GM18858 (cell line): ENCODE measurements around the gene ETV6.

Experiments
- ATAC-seq: cut with Tn5 transposase; IDR thresholded peaks from one replicate; pipeline ENCODE4 v1.9.1; 2021; ENCODE audit not compliant: unreplicated experiment

ETV6 gene

DNA sequence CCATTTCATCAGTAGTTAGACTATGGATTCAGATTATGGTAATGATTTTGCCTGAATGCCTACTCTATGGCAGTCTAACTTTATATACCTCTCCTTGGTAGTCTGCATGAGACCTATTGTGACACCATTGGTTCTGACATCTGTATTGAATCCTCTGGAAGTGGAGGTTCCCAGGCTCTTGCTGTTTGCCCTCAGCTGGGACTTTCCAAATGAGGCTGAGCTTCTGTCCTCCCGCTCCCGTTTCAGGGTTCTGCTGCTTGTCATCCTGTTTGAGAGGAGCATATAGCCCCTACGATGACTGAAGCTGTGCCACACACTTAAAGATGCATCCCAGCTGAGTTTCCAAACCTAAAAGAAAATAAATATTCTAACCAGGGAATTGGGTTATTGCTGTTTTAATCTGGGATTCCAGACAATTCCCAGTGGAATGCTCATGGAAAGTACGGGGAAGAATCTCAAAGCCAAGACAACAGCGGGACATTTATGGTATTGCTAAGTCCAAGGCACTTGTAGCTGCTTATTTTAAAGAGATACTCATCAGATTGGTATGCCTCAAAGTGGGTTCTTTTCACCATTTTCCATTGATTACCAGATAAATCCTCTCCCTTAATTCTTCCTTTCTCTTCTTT is 105.9 kb downstream of the ETV6 start:
- no peak for ATAC-seq

DNA sequence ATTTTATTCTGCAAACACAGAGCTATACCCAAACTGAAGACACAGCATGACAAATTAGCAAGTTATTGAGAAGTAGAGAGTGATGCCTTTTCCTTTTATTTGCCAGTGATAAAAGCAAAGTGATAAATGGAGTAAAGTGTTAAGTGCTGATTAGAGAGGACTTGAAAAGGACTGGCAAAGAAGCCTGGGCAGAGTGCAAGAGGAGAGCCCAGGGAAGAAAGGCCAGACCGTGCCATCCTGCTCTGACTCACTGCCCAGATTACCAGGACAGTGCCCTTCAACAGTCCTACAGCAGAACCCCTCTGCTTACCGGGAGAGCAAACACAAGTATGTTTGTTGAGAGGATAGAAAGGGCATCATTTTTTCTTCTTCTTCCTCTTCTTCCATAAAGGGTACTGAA is 106.5 kb downstream of the ETV6 start:
- ATAC-seq, result no peak

DNA sequence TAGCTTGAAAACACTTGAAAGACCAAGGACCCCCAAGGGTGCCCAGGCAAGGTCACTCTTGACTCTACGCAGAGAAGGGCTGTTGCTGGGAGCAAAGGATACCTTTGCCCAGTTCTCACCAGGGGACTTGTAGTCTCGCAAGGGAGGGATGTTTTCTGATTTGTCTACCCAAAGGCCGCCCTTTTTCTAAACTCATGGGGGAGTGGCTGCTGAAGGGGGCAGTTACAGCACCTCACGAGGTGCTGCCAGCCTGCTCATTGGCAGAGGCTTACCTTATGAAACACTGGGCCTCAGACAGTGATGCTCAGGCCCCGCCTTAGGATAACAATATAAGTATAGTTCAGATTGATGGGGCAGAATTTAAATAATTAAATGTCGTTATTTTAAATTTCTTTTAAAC is 107.0 kb downstream of the ETV6 start:
- ATAC-seq, result no peak

DNA sequence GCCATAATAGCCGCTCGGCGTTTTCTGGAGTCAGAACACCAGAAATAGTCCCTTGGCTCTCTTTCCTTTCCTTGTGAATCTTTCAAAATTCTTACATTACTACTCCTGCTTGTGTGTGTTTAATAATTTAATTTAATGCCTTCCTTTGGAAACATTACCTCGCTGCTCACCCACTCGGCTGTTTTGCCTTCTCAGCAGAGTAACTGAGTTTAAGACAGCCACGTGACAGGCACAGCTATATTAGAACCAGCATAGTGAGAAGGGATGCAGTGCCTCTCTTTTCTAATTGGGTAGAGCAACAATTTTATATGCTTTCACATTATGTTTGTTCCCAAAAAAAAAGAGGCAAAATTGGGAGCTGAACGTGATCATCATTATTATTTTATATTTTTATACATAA is 107.6 kb downstream of the ETV6 start:
- no peak for ATAC-seq

DNA sequence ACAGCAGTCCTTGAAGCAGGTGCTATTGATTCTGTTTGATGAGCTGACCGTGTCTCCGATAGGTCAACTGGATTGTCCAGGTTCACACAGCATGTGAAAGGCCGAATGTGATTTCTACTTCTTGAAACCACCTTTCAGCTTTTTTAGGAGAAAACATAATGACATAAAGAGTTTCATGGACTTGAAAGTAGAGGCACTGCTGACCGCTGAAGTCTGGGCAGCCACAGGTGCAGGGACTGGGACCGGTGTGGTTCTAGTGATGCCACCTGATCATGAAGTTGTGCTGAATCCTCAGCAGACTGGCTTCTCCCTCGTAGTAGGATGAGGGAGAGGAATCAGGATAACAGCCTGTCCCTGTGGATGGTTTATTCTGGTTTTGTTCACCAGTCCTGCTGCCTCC is 108.1 kb downstream of the ETV6 start:
- ATAC-seq, result no peak

DNA sequence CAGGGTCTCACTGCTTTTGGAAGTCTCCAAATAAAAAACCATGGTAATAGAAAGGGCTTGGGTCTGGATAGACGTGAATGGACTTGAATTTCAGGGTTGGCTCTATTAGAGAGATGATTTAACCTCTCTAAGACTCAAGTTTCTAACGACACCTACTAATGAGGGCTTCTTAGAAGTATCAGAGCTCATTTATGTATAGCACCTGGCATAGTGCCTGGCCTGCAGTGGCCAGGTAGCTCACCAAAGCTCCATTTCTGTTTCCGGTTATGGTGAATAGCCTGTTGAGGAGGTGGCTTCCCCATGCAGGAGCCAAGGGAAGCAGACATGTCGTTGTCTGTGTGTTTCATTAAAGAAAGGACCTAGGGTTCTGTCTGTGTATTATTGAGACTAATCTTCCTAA is 108.6 kb downstream of the ETV6 start:
- ATAC-seq, result no peak

DNA sequence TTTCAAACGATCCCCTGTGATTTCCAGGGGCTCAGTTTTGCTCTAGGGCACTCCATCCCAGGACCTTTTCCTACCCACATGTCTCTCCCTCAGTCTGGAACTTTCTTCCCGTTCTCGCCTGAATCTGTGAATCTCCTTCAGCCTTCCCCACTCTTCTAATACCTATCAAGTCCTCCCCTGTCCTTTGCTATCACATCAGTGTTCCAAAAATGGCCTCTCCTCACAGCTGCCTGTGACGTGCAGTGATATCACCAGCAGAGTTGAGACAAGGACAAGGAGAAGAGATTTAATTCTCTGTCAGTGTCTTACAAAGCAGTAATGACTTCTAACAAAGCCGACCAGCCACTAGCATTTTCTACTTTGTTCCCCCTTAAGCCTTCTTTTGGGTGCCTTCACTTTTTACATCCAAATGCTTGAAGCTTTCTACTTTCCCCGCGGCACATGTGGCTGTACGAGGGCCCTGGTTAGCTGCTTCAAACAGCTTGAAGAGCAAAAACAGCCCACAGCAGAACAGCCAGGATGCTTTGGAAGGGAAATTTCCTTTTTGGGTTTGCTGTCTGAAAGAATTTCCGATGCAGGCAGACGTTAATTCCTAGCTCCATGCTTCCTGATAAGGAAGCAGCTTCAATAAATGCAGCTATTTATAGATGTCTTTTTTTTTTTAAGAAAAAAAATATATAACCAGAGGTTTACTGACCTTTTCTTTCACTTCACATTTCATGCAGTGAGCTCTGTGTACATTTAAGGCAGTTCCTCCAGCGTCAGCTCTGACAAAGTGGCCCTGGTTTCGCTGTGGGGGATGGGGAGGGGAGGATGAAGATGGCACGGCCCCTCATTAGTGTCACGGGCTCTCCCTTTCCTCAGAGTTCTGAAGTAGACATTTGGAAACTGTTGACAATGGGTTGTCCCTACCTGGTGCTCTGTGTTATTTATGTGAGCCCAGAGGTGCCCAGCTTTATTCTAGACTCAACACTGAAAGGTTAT is 109.3 kb downstream of the ETV6 start:
- ATAC-seq, result peak; percentile 26

DNA sequence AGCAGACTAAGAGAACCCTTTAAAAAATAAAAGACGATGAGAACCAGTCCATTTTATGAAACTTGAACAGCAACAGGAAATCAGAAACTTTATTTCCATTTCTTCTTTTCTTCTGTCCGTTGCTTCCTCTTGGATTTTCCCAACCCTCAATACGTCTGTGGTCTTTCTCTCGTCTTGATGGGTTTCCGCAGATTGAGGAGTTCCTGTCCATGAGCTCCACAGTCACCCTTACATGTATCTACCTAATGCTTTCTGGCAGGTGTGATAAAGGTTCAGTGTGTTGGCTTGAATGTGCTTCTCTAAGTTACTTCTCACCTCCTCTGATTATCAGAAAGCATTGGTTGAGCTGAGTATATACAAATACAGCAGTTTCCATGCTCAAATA is 110.0 kb downstream of the ETV6 start:
- ATAC-seq, result no peak

DNA sequence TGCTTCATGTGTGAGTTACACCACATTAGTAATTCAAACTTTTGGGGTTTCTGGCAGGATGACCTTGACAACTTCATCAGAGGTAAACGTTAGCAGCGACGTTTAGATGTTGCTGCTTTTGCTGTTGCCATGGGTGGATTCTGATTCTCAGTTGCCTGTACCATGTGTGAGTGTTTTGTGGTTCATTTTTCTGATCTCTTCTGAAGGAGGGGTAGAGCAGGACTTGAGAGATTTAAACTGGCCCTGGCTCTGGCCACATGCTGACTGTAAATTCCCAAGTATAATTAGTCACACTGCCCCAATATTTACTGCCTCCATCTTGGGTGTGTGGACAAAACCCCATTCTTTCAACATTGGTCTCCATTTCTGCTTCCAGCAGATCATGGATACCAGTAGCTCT is 110.4 kb downstream of the ETV6 start:
- no peak for ATAC-seq

DNA sequence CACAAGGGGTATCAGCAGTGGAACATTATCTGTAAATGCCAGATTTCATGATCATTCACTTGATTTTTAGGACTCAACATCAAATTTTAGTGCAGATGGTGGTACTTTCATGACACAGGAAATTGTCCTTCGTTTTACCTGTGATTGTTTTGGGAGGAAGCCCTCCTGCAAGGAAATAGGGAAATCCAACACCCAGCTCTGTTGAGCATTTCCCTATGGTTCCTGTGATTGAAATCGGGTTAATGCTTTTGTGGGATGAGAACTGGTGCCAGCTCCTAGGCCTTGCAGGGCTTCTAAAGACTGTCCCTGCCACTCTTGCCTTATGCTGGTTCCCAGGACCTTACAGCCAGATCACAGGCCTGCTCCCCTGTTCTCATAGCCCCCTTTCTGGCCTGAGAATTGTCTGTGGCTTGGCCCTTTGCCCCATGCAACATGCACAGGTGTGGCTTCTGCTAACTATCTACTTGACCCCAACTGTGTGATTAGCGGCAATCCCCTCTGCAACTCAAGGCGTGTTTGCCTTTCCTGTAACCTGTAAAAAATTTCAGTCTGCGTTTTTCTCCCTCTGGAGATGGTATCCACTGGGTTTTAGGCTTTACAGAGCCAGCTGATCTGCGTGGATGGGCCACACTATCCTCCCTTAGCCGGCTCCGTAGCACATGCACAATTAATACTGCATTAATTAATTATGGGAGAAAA is 112.5 kb downstream of the ETV6 start:
- ATAC-seq, result peak; percentile 42

DNA sequence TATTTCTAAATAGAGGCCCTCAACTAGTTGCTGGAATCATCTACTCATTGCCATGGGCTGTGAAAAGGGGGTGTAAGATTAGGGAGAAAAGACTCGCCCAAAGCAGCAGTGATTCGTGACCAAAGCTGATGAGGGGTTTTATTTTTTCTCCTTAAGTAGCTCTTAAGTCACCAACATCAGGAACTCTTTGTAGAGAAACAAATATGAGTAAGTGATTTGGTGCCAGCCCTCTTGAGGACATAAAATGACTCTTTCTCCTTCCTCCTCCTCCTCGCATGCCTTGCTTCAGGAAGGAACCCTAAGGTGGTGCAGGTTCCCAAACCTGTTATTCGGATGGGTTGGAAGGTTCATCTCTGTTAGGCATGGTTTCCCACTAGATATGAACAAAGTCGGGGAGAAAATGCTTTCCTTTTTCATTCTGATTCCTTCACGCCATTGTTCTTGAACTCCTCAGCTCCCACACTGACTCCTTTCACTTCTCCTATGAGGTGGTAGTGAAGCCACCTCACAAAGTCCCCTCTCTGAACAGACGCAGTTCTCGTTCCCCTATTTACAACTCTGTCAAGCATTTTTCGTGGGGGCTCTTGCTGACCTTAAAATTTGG is 113.4 kb downstream of the ETV6 start:
- ATAC-seq, result peak; percentile 20

DNA sequence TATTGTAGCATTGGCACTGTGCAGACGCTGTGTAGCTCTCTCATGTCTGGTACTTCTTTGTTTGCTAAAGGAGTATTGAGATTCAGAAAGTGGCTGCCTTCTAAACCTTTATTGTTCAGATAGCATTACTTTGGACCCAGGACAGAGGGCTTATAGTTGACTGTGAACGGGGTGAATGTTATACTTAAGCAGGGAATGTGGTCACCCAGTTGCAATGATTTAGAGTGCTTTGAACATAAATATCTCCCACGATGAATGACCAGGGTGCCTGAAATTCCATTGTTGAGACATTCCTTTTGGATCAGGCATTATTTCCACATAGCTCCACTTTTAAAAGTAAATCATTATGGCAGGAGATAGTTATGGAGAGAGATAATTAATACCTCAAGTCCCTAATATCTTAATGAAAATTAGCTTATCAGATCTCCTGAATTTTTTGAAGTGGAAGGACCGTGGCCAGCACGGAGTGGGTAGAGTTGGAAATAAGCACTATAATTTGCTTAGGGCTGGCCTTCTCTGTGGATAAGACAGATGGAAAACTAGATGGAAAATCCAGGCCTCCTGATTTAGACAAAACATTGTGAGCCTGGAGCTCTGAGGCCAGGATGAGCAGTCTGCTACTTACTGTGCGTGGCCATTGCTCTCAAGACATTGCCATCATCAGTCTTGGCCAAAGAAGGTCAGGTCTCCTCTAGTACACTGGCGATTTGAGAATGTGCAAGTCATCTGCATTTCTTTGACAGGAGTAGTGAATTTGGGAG is 114.5 kb downstream of the ETV6 start:
- no peak for ATAC-seq

DNA sequence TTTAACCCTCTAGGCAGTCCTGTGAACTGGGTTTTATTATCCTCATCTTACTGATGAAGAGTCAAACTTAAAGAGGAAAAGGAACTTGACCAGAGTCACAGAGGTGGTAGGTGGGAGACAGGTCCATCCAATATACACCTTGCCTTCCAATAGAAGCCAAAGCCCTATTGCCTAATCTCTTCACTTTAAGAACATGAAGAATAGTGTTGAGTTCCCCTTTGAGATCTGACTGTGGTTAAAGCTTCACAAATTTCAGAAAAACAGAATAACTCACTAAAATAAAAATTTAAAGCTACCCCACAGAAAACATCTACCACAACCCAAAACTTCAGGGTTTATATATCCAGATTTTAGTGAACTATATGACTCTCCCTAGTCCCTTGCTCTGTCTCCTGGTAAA is 115.4 kb downstream of the ETV6 start:
- no peak for ATAC-seq

DNA sequence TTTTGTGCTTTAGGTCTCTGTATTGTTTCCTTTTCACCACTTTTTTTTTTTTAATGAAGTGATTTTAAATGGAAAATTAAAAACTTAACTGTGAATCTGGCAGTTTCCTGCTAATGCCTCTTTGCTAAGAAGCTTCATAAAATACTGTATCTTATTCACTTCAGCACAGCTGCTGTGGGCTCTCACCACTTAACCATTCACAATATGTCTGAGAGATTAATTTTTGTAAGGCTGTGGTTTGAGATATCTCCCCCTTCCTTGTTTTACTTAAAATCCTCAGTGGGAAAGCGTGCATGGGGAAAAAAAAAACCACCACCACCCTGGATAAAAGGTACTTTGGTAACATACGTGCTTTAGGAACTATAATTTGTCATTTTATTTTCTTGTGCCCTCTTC is 115.9 kb downstream of the ETV6 start:
- peak; percentile 7 for ATAC-seq

DNA sequence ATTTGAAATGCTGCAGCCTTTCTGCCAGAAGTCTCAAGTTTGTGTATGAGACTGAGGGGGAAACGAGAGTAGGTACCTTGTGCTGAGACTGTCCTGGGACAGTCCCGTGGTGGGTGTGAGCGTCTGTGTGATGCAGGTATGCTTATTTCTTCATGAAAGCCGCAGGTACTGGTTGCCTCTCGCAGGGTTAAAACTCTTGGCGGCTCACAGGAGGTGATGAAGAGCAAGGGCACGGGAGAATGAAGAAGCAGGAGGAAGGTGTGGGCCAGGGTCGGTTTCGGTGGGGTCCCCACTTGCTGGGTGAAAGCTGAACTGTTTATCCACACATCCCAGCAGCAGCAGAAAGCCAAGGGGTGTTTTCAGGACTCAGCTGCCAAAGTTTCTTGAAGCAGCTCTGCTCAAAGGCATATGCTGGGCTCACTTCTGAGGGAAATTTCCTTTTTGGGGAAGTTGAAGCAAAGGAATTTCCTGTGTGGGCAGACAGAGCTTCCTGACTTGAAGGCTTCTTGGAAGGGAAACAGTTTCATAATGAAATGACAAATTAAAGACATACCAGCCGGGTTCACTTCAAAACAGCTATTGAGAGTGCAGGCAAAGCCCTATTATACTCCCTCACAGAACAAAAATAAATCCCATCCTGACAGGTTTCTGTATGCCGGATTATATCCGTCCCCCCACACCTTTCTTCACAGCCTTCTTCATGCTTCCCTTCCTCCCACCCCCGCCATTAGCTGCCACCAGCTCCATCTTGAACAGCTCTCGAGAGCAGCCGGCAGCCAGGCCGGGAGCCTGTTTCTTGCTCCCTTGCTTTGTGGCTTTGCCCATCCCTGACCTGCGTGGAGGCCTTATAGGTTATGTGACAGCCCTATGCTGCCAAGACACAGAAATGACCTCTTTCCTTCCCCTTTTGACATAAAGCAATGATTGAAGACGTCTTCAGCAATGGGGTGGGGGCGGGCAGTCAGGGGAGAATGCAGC is 116.6 kb downstream of the ETV6 start:
- ATAC-seq, result peak; percentile 56

DNA sequence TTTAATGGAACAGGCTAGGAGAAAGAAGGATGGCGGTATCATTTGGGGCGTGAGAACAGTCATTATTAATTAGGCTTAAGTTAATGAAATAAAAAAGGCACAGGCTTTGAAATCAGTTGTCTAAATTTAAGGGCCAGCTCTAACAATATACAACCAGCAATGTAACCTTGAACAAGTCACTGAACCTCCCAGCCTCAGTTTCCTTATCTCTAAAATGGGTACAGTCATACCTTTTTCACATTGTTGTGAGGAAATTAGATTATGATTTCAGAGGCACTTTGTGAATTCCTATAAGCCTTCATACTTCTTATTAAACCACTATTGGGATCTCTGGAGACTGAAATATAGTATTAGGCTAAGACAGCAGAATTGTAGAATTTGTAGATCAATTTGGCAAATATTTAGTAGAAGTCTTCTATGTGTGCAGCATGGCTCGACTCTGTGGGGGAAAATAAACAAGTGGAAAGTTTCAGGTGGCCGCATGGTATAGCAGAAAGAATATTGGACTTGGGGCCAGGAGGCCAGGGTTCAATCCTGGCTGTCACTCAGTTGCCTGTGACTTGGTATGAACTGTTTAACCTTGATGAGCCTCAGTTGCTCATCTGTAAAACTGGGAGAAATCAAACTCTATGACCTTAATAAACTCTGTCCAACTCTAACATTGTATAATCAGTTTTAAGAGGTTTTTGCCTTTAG is 117.7 kb downstream of the ETV6 start:
- ATAC-seq, result no peak

DNA sequence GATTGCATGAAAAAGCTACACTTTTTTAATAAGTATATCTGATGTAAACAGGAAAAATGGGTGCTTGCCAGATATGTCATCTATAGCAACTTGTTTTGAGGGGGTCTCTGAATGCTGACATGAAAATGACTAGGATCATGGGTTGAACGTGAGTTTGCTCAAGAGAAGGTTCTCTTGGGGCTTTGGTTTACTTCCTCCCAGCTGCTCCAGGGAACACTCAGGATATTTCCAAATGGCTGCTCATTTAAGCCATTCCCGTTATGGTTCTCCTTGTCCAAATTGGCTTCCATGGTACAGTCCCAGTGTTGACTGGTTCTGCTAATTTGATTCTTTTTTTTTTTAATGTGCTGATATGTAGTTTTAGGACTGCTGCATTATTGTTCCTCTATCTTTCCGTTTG is 118.3 kb downstream of the ETV6 start:
- no peak for ATAC-seq

DNA sequence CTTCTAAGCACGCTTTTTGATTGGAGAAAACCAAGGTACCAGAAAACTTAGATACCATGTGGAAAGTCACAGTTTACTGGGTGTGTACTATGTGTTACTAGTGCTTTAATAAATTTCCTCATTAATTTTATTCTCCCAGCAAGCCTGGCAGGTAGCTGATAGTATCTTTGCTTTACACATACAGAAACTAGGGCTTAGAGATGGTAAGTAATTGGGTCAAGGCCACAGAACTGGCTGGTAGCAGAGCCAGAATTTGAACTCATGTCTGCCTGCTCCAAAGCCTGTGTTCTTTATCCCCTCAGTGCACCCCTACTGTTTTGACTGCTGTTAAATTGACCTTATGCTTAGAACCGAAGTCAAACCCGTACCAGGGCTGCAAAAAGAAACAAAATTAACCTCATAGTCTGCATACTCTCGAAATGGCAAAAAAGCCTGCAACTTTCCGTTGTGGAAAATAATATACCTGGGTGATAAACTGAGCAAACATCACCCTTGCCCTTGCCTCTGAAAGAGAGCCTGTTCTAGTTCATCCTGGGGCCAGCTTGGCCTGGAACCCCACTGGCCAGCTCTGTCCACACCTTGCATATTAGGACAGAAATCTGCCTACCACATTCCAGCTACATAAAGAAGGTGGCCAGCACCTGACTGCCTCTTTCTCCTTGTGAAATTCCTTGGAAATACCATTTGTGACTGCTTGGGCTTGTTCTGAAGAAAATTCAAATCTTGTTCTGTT is 118.9 kb downstream of the ETV6 start:
- ATAC-seq, result no peak
